MM.1S (cell line): ENCODE measurements around the gene MELTF.

Experiments used
- EZH2 ChIP-seq: fragments of 300-600 bp; sonication (generic); optimal IDR thresholded peaks from 2 replicates; pipeline ENCODE3; 2017; ENCODE audit warnings: low read depth, mild to moderate bottlenecking, antibody characterized with exemption, low read length, mixed read lengths
- EZH2phosphoT487 ChIP-seq: fragments of 300-600 bp; sonication (generic); IDR thresholded peaks from 2 replicates; pipeline ENCODE4 v1.6.1; 2018; ENCODE audit warnings: antibody characterized with exemption, low read length
- TF ChIP-seq, protein P1 (sequence below): fragments of 300-600 bp; sonication (generic); IDR thresholded peaks from 2 replicates; pipeline ENCODE4 v1.5.1; 2016; ENCODE audit warnings: antibody characterized with exemption, low read length, mixed read lengths

DNA sequence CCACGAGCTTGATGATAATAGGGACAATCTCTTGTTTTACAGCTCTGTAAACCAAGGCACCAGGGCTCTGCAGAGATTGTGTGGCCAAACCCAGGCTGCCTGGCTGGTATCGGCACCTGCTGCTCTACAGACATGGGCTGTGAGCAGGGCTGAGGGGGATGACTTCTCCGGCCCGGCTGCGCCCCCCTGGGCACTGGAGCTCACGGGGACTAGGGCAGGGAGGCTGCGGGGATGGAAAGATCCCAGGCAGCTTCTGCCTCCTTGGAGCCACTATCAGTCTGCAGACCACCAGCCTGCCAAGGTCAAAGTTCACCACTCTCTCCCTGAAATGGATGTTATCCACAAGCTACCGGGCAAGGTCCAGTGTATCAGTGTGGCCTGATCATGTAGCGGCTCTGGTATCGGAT is 39.0 kb downstream of the MELTF start:
- TF ChIP-seq, protein P1, sequence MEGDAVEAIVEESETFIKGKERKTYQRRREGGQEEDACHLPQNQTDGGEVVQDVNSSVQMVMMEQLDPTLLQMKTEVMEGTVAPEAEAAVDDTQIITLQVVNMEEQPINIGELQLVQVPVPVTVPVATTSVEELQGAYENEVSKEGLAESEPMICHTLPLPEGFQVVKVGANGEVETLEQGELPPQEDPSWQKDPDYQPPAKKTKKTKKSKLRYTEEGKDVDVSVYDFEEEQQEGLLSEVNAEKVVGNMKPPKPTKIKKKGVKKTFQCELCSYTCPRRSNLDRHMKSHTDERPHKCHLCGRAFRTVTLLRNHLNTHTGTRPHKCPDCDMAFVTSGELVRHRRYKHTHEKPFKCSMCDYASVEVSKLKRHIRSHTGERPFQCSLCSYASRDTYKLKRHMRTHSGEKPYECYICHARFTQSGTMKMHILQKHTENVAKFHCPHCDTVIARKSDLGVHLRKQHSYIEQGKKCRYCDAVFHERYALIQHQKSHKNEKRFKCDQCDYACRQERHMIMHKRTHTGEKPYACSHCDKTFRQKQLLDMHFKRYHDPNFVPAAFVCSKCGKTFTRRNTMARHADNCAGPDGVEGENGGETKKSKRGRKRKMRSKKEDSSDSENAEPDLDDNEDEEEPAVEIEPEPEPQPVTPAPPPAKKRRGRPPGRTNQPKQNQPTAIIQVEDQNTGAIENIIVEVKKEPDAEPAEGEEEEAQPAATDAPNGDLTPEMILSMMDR: no peak
- no peak for TF ChIP-seq EZH2
- no peak for TF ChIP-seq EZH2phosphoT487
